ENCODE data around the gene TGFB1I1. TPM values are rescaled to one million over a fixed set of nuclear protein-coding genes. Genes with fewer than 3 reads are reported as not detected.

Gene TGFB1I1
- total and polyA plus RNA-seq, 2 of the 4 experiments (the other 2 are of a cell fraction) = 24.9 to 128 TPM

DNA sequence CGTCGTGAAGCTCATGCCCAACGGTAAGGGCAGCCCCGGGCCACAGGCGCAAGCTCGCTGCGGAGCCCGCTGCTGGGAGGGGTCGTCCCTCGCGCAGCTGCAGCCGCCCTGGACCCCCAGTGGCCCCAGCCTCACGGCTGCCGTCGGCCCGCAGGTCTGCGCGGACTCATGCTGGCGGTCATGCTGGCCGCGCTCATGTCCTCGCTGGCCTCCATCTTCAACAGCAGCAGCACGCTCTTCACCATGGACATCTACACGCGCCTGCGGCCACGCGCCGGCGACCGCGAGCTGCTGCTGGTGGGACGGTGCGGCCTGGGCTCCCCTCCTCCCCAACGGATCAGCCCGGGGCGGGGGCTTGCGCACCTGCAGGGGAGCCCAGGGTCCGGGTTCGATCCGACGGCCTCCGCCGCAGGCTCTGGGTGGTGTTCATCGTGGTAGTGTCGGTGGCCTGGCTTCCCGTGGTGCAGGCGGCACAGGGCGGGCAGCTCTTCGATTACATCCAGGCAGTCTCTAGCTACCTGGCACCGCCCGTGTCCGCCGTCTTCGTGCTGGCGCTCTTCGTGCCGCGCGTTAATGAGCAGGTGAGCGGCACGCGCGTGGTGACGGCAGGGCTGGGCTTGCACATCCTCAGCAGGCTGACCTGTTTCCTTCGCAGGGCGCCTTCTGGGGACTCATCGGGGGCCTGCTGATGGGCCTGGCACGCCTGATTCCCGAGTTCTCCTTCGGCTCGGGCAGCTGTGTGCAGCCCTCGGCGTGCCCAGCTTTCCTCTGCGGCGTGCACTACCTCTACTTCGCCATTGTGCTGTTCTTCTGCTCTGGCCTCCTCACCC is 16.7 kb downstream of the TGFB1I1 start (continued):
- TF ChIP-seq RFX5 (IDR thresholded peaks at IDR 0.05; ENCODE audit: low read depth, low read length) = no peak
- no peak for TF ChIP-seq RAD21 (IDR thresholded peaks at IDR 0.05; ENCODE audit: low read length)

DNA sequence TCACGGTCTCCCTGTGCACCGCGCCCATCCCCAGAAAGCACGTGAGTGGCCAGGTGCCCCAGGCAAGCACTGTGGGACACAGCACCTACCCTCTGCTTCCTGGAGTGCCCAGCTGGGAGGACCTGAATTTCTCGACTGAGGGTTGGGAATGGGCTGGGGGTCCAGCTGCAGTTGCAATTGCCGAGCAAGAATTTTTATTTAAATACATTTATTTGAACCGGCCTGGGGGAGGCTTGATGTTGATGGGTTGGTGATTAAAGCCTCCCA is 17.3 kb downstream of the TGFB1I1 start:
- H3K23ac ChIP-seq (ENCODE audit: low read depth, low read length) = no peak overlapping the region
- no peaks in the 10 kb centered on the region; the same call in 1 of the 2 replicates for H3K9me1 ChIP-seq (ENCODE audit: insufficient read depth, low read length)
- no peak overlapping the region for H4K8ac ChIP-seq (ENCODE audit: low read depth in 2 of 2, low read length in 2 of 2)
- WGBS, 2 experiments (ENCODE audit: extremely low coverage in 2 of 2, insufficient read length in 1 of 2) = 71% methylated on average over 4 of the region's 7 CpGs; no CpG with 5 or more reads in 1 of the 2 experiments
- H2AFZ ChIP-seq (replicated peaks; ENCODE audit: low read length, poor library complexity) = no peak overlapping the region
- no peak overlapping the region for H3K9ac ChIP-seq (ENCODE audit: low read depth, low read length)
- H3K18ac ChIP-seq (ENCODE audit: low read depth, low read length) = no peak overlapping the region
- no peak overlapping the region for H2BK5ac ChIP-seq (ENCODE audit: low read depth, low read length, poor library complexity, severe bottlenecking)
- H2BK120ac ChIP-seq (ENCODE audit: low read depth, low read length) = no peak overlapping the region
- H2AK9ac ChIP-seq (replicated peaks; ENCODE audit: low read depth, low read length, poor library complexity) = peak overlapping the region; percentile 31
- intact Hi-C loops (cut with micrococcal nuclease) = no loop called here
- no peak overlapping the region for H4K5ac ChIP-seq (ENCODE audit: low read depth, low read length)
- TF ChIP-seq BHLHE40 (IDR thresholded peaks at IDR 0.05; ENCODE audit: low read depth, low read length) (no peak), RFX5 (IDR thresholded peaks at IDR 0.05; ENCODE audit: low read depth, low read length) (no peak), RAD21 (IDR thresholded peaks at IDR 0.05; ENCODE audit: low read length) (no peak), POLR2A (IDR thresholded peaks at IDR 0.05; ENCODE audit: low read depth, low read length) (no peak), MAZ (IDR thresholded peaks at IDR 0.05; ENCODE audit: borderline replicate concordance, low read depth, low read length) (no peak), SMC3 (IDR thresholded peaks at IDR 0.05; ENCODE audit: low read depth, low read length) (no peak), CHD1 (IDR thresholded peaks at IDR 0.05; ENCODE audit: low read depth, low read length) (no peak)
- TF ChIP-seq, protein P1, sequence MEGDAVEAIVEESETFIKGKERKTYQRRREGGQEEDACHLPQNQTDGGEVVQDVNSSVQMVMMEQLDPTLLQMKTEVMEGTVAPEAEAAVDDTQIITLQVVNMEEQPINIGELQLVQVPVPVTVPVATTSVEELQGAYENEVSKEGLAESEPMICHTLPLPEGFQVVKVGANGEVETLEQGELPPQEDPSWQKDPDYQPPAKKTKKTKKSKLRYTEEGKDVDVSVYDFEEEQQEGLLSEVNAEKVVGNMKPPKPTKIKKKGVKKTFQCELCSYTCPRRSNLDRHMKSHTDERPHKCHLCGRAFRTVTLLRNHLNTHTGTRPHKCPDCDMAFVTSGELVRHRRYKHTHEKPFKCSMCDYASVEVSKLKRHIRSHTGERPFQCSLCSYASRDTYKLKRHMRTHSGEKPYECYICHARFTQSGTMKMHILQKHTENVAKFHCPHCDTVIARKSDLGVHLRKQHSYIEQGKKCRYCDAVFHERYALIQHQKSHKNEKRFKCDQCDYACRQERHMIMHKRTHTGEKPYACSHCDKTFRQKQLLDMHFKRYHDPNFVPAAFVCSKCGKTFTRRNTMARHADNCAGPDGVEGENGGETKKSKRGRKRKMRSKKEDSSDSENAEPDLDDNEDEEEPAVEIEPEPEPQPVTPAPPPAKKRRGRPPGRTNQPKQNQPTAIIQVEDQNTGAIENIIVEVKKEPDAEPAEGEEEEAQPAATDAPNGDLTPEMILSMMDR (conservative IDR thresholded peaks at IDR 0.05; ENCODE audit: low read depth, low read length) = no peak
- TF ChIP-seq, protein P2, sequence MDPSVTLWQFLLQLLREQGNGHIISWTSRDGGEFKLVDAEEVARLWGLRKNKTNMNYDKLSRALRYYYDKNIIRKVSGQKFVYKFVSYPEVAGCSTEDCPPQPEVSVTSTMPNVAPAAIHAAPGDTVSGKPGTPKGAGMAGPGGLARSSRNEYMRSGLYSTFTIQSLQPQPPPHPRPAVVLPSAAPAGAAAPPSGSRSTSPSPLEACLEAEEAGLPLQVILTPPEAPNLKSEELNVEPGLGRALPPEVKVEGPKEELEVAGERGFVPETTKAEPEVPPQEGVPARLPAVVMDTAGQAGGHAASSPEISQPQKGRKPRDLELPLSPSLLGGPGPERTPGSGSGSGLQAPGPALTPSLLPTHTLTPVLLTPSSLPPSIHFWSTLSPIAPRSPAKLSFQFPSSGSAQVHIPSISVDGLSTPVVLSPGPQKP (IDR thresholded peaks at IDR 0.05; ENCODE audit: borderline replicate concordance, low read depth, low read length) = no peak
- no peak overlapping the region for H3K4ac ChIP-seq (ENCODE audit: low read depth, low read length)
- H3K4me1 ChIP-seq (ENCODE audit: control insufficient read depth, insufficient read depth, low read length) = peaks cover 6% of the 10 kb centered on the region; the same call in 1 of the 2 replicates
- H3K36me3 ChIP-seq (ENCODE audit: control insufficient read depth, insufficient read depth, low read length) = peaks cover 35% of the 10 kb centered on the region
- H3K9me3 ChIP-seq (ENCODE audit: control insufficient read depth, insufficient read depth, low read length) = no peaks in the 10 kb centered on the region
- CTCF ChIA-PET = interaction anchor here (0.7 kb wide), 1 partner anchor 36 kb away, joined by 3 read pairs; no protein-coding TSS in a partner anchor
- H3K4me3 ChIP-seq (ENCODE audit: insufficient read depth, low read depth, low read length) = no peak overlapping the region
- H4K91ac ChIP-seq (ENCODE audit: insufficient read depth, low read depth, low read length) = no peak overlapping the region
- no peak overlapping the region for H3K56ac ChIP-seq (ENCODE audit: extremely low read depth, insufficient read depth, low read length)
- H3K14ac ChIP-seq (replicated peaks; ENCODE audit: low read depth, low read length) = no peak overlapping the region
- H3K4me2 ChIP-seq (ENCODE audit: low read depth, low read length) = no peak overlapping the region
- H3K27ac ChIP-seq (ENCODE audit: insufficient read depth, low read length) = no peak overlapping the region
- peaks cover 7% of the 10 kb centered on the region; the same call in 1 of the 2 replicates for H3K27me3 ChIP-seq (ENCODE audit: control insufficient read depth, insufficient read depth, low read length)
- no TSS peak for BruUV-seq (replicated peaks)
- ATAC-seq (ENCODE audit: low read depth) = no peak
- dilution Hi-C loops (cut with HindIII; ENCODE audit: low sequenced_read_pairs, unreplicated experiment) = no loop called here
- in situ Hi-C loops (cut with MboI; ENCODE audit: low sequenced_read_pairs) = no loop called here
- DNase-seq = no peak
- H2AK5ac ChIP-seq (ENCODE audit: low read depth, low read length) = no peak overlapping the region
- no peaks in the 10 kb centered on the region for H3K79me1 ChIP-seq (ENCODE audit: low read depth in 1 of 2, low read length in 2 of 2)
- H4K20me1 ChIP-seq (ENCODE audit: insufficient read depth, low read length) = peaks cover 3% of the 10 kb centered on the region; the same call in 1 of the 2 replicates
- H2BK15ac ChIP-seq (ENCODE audit: low read depth, low read length) = no peak overlapping the region
- H2BK20ac ChIP-seq (ENCODE audit: low read depth, low read length) = no peak overlapping the region
- POLR2A ChIA-PET (ENCODE audit: unreplicated experiment) = no interaction called here
